Bronchial epithelial cell (primary cell): ENCODE data around the gene RYR2. TPM values are rescaled to one million over a fixed set of nuclear protein-coding genes. Genes with fewer than 3 reads are reported as not detected.

Experiments
- DNase-seq: peaks from one replicate; pipeline ENCODE4 v3.0.0-alpha.2; 2010; ENCODE audit warnings: low read depth
- FAIRE-seq: peaks from 2 replicates; lab custom pipeline; 2011; peaks lifted over from hg19 to GRCh38; lab: Jason Lieb, UNC
- H3K27me3 ChIP-seq: 2 replicates; pipeline ENCODE4 v1.5.1; 2011; ENCODE audit warnings: low read length; ENCODE audit not compliant: control insufficient read depth, insufficient read depth
- H3K36me3 ChIP-seq: 2 replicates; pipeline ENCODE4 v1.5.1; 2011; ENCODE audit warnings: low read length; ENCODE audit not compliant: control insufficient read depth, insufficient read depth
- H3K4me3 ChIP-seq: 2 replicates; pipeline ENCODE4 v1.5.1; 2011; ENCODE audit warnings: mild to moderate bottlenecking, low read depth, low read length, control low read depth
- CTCF ChIP-seq: IDR thresholded peaks from 2 replicates; pipeline ENCODE4 v1.5.1; 2011; ENCODE audit warnings: mild to moderate bottlenecking, moderate library complexity, low read length, control low read depth, inconsistent platforms; ENCODE audit not compliant: insufficient read depth, severe bottlenecking
- total RNA-seq: library from RNA; depleted of rRNA; stranded (reverse); fragments of >200 nt; gene quantifications from 2 replicates; pipeline ENCODE4 v1.2.1, GENCODE V29; 2014

The RYR2 gene
- total RNA-seq, 1 donor from 2014 or later = not detected

- DNase-seq = no peak
- H3K4me3 ChIP-seq = no peak overlapping the region
- no peaks in the 10 kb centered on the region for H3K27me3 ChIP-seq
- H3K36me3 ChIP-seq = no peaks in the 10 kb centered on the region
- FAIRE-seq = no peak
- TF ChIP-seq CTCF = no peak
These were observed 43.4 kb upstream of the RYR2 start for GRCh38 chr1:236998546-236998945.

- no peak for TF ChIP-seq CTCF
- DNase-seq (no peak), FAIRE-seq (no peak)
- Histone ChIP-seq H3K4me3 (no peak overlapping the region), H3K27me3 (no peaks in the 10 kb centered on the region), H3K36me3 (no peaks in the 10 kb centered on the region)
These were observed 41.8 kb upstream of the RYR2 start for GRCh38 chr1:237000191-237000590.

GRCh38 chr1:237003516-237003915 is 38.5 kb upstream of the RYR2 start:
- H3K36me3 ChIP-seq = no peaks in the 10 kb centered on the region
- no peak overlapping the region for H3K4me3 ChIP-seq
- FAIRE-seq (no peak), DNase-seq (no peak)
- no peaks in the 10 kb centered on the region for H3K27me3 ChIP-seq
- no peak for TF ChIP-seq CTCF

GRCh38 chr1:237004116-237004515 is 37.9 kb upstream of the RYR2 start, which contains the start of gene MT1HL1:
Gene MT1HL1 (minus strand): TSS chr1:237004441. CDS start chr1:237004372, 69 bp downstream.
- Histone ChIP-seq H3K36me3 (no peaks in the 10 kb centered on the region), H3K27me3 (no peaks in the 10 kb centered on the region), H3K4me3 (no peak within 1 kb of the TSS)
- TF ChIP-seq CTCF = no peak
- no peak for FAIRE-seq
- DNase-seq = no peak

GRCh38 chr1:237005674-237006073 is 36.3 kb upstream of the RYR2 start:
- TF ChIP-seq CTCF = no peak
- Histone ChIP-seq H3K4me3 (no peak overlapping the region), H3K36me3 (no peaks in the 10 kb centered on the region), H3K27me3 (no peaks in the 10 kb centered on the region)
- FAIRE-seq = no peak
- no peak for DNase-seq
